Activated T-cell treated with anti-CD3 and anti-CD28 coated beads for 4 hours (primary cell): Measurements from ENCODE around the gene MBOAT7.

Experiments used
- DNase-seq: peaks from one replicate; pipeline ENCODE4 v3.0.0-alpha.2; 2020

MBOAT7 gene

GRCh38 chr19:54159352-54160181 lies 29.8 kb downstream of the MBOAT7 start, which contains the start of gene LENG1:
Gene LENG1 (minus strand): TSS chr19:54159721. CDS start chr19:54159695, 26 bp downstream.
- DNase-seq: peak; percentile 97

- DNase-seq: no peak
Measured at GRCh38 chr19:54158812-54159351, 30.5 kb downstream of the MBOAT7 start.

DNA sequence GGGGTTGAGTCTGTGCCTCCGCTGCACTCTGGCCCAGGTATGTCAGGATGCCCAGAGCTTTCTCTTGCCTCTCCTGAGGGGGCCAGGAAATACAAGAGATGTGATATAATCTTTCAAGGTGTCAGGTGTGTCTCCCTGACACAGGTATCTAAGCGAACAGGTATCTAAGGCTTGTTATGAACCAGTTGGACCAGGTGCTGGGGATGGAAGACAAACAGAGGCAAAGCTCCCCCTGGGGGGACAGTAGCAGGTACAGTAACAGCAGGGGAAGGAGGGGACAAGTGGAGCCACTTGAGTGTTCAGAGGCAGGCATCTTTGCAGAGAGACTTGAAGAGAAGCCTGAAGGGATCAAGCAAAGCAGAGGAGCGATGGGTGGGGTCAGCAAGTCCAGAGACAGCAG lies 32.4 kb downstream of the MBOAT7 start:
- DNase-seq: no peak

- DNase-seq: no peak
Measured at GRCh38 chr19:54156490-54156889, 32.9 kb downstream of the MBOAT7 start.

- no peak for DNase-seq
Measured at GRCh38 chr19:54155694-54156093, 33.7 kb downstream of the MBOAT7 start.

- DNase-seq: no peak
Measured at GRCh38 chr19:54154603-54155345, 34.6 kb downstream of the MBOAT7 start.

GRCh38 chr19:54153731-54154326 lies 35.6 kb downstream of the MBOAT7 start:
- no peak for DNase-seq

DNA sequence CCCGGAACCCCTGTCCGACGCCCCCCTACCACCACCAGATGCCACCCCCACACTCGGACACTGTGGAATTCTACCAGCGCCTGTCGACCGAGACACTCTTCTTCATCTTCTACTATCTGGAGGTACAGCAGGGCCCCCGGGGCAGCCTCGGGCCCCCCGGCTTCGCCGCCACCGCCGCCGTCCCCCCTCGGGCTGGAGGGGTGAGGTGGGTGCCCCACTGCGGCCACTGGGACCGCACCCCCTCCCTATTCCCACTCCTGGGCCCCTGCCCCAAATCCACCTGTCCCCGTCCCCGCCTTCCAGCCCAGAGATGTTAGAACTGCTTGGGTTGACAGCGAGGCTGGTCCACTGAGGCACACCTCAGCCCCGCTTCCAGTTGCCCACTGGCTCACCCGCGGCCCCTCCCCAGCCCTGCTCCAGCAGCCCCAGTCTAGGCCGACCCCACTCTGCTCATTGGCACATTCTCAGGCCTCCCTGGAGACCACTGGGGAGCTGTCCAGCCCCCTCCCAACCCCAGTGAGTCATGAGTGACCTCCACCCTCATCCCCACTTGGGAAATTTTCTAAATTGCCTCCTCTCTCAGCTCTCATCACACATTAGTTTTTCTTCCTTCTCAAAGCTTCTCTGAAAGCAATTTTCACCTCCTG lies 36.4 kb downstream of the MBOAT7 start:
- no peak for DNase-seq

DNA sequence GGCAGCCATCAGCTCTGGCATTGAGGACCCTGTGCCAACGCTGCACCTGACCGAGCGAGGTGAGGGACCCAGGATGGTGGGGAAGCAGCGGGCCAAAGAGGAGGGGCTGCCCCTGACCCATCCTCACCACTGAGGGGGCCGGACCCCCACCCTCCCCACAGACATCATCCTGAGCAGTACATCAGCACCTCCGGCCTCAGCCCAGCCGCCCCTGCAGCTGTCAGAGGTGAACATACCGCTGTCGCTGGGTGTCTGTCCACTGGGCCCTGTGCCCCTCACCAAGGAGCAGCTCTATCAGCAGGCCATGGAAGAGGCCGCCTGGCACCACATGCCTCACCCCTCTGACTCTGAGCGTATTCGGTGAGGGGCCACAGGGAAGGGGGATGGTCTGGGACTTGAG lies 37.1 kb downstream of the MBOAT7 start:
- no peak for DNase-seq

GRCh38 chr19:54151362-54152035 lies 37.9 kb downstream of the MBOAT7 start:
- no peak for DNase-seq

DNA sequence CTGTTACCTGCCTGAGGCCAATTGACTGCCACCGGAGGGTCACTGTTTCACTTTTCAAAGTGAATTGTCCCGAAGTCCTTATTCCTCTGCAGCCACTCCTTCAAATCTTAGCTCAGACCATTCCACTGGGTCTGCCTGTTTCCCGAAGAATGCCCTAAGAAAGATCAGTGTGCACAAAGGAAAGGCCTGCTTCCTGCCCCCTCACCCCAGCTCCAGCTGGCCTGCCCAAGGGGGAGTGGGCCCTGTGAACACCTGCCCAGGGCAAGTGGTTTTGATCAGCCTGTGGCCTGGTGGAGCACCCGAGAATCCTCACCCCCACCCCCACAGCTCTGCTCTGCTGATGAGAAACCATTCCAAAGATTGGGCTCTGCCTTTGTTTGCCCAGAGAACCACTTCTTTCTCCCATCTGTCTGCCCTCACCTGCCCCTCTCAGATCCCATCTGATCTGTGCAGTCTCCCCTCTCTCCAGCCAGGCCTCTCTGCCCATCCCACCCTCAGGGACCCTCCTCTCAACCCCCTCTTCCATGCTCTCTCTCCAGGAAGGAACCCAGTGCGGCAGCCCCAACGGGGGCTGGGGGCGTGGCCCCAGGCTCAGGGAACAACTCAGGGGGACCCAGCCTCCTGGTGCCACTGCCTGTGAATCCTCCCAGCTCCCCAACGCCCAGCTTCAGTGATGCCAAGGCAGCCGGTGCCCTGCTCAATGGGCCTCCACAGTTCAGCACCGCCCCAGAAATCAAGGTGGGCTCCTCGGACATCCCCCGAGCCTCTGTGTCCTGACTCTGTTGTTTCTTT lies 40.2 kb downstream of the MBOAT7 start:
- DNase-seq: no peak

DNA sequence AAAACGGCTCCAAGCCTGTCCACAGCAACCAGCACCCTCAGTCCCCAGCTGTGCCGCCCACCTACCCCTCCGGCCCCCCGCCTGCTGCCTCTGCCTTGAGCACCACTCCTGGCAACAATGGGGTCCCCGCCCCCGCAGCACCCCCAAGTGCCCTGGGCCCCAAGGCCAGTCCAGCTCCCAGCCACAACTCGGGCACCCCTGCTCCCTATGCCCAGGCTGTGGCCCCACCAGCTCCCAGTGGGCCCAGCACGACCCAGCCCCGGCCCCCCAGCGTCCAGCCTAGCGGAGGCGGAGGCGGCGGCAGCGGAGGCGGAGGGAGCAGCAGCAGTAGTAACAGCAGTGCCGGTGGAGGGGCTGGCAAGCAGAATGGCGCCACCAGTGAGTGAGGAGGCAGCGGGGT lies 41.2 kb downstream of the MBOAT7 start:
- no peak for DNase-seq

DNA sequence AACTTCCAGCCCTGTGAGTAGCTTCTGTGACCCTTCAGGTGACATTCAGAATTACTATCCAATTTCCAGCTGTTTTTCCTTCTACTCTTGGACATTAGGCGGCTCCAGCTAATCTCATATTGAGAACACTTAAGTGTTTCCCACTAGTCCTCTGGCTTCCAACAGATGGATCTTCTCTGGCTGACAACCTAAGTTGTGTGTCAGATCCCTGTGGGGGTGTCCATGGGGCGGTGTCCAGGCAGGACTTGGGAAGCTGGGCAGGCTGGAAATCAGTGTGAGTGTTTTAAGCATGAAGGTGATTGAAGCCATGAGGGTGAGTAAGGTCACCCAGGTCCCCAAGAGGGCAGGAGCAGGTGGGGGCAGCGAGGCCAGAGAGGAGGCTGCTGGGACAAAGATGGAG lies 41.7 kb downstream of the MBOAT7 start:
- no peak for DNase-seq

GRCh38 chr19:54145541-54146158 lies 43.7 kb downstream of the MBOAT7 start:
- no peak for DNase-seq

GRCh38 chr19:54142166-54142780 lies 47.1 kb downstream of the MBOAT7 start:
- DNase-seq: no peak

- no peak for DNase-seq
Measured at GRCh38 chr19:54141356-54141755, 48.0 kb downstream of the MBOAT7 start.

DNA sequence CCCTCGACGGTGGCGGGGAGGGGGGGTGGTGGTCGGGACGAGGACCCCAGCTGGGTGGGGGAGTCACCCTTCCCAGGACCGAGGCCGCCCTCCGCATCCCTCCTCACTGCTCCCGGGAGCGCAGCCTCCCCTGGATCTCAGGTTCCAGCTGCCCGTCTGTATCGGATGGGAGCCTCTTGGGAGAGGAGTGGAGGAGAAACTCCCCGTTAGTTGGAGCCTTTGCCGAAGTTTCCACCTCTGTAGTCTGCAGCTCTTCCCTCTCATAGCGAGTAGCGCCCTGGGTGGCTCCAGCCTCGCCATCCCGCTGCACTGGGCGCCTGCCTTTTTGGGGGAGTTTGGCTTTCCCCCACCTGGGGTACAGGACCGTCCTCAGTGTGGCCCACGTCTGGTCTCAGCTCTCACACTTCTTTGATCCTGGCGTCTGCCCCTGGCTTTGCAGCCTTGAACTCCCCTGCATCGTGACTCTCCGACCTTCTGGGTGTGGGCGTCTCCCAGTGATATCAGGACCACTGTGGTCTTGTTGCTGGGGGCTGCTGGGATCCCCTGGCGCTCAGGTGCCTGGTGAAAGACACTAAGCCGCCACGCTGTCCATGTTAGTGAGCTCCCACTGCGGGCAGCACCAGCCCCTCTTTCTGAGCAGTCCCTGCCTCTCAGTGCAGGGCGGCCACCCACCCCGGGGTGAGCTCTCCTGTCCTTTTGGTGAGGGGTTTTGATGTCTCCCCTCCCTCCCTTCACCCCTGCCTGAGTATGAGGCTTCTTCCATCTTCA lies 50.7 kb downstream of the MBOAT7 start:
- no peak for DNase-seq

DNA sequence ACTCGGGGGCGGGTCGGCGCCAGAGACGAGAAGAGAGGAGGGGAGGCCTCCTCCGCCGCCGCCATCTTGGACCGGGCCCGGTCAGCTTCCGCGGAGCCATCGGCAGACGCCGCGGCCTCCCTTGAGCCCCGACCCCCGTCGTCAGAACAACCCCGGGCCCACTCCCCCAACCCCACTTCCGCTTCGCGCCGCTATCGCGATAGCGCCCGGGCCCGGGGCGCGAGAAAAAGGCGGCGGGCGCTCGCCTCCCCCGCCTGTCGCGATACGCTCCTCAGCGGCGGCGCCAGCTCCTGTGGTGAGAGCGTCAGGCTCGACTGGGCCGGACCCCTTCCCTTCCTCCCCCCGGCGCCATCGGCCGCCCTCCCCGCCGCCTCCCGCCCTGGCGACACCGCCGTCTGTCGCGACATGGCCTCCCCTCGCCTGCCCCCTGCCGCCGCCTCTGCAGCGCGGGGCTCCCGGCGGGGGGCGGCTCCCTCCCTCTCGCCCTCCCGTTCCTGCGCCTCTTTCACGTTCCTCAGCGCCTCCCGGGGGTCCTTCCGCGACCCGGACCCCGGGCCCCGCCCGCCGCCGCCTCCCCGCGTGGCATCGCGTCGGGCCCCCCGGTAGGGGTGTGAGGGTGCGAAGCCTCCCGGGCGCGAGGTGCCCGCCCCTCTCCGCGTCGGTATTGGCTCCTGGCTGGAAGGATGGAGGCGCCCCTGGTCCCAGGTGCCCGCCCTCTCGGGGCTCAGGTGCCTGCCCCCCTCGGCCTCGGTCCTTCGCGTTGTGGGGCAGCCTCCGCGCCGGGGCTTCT lies 51.5 kb downstream of the MBOAT7 start, which contains the start of gene CNOT3:
Gene CNOT3, plus strand, starts transcription at position 64 of the 790 bp plus-strand sequence. CDS start 5,217 bp downstream, outside the sequence.
- no peak for DNase-seq
